ENCODE data around the gene GSE1. TPM values are rescaled to one million over a fixed set of nuclear protein-coding genes. Genes with fewer than 3 reads are reported as not detected.

Gene GSE1
- total and polyA plus RNA-seq, 9 of the 15 experiments (the other 6 are each of a cell fraction or from before 2014, with no cell fraction given): 12.2 to 244 (median 57.9) TPM

GRCh38 chr16:85606904-85607303 lies 6.2 kb upstream of the GSE1 start (continued):
- no peak for TF ChIP-seq MBD1 (CRISPR knock-in tag; IDR thresholded peaks at IDR 0.05)
- no peak for TF ChIP-seq ZFPM2 (CRISPR knock-in tag; IDR thresholded peaks at IDR 0.05)

- in situ Hi-C loops (cut with MboI): loop anchor here (5.0 kb wide), 1 partner anchor 165 kb away; no protein-coding TSS in a partner anchor
- H3K27me3 ChIP-seq (ENCODE audit: control insufficient read depth in 2 of 2, insufficient read depth in 2 of 2, low read length in 2 of 2): no peaks in the 10 kb centered on the region
- H3K79me2 ChIP-seq (ENCODE audit: control insufficient read depth, insufficient read depth, low read length): peaks cover 96% of the 10 kb centered on the region
- DNase-seq (ENCODE audit: extremely low read depth in 1 of 4, low spot score in 3 of 4) (peak; percentile 49 to 76 (median 56)), ATAC-seq (peak; percentile 15), FAIRE-seq (peak; percentile 32)
- H3K4me3 ChIP-seq: no peak overlapping the region
- no peak overlapping the region for H2AFZ ChIP-seq (ENCODE audit: low read depth, low read length)
- peaks cover 78 to 82% of the 10 kb centered on the region in 2 experiments for H3K4me1 ChIP-seq (replicated peaks in 1 of 2; ENCODE audit: control insufficient read depth in 2 of 2, insufficient read depth in 2 of 2, low read length in 2 of 2)
- BruUV-seq (replicated peaks): no TSS peak
- CTCF ChIA-PET (ENCODE audit: low intra/inter-chr PET ratio): interaction anchor here (1.0 kb wide), 2 partner anchors 41 to 166 kb away, joined by 4 to 5 read pairs; no protein-coding TSS in a partner anchor
- peaks cover 61% of the 10 kb centered on the region for H3K36me3 ChIP-seq (ENCODE audit: control insufficient read depth, insufficient read depth, low read length)
- H3K4me2 ChIP-seq (ENCODE audit: insufficient read depth, low read length): peak overlapping the region; percentile 25
- WGBS (ENCODE audit: insufficient coverage, low coverage, missing lambda C conversion rate): 5% methylated on average over 20 of the region's 21 CpGs
- H4K20me1 ChIP-seq (replicated peaks; ENCODE audit: control insufficient read depth, insufficient read depth, low read length): peaks cover 78% of the 10 kb centered on the region
- POLR2A ChIA-PET: interaction anchor here (0.7 to 2.5 kb wide), 6 partner anchors 40 to 273 kb away, joined by 3 to 9 read pairs (median 3); no protein-coding TSS in a partner anchor
- H3K9ac ChIP-seq (ENCODE audit: insufficient read depth in 1 of 2, low read depth in 2 of 2, low read length in 2 of 2): peak overlapping the region in 1 of 2 experiments; percentile 84; a peak in 2 of 4 replicates
- peaks cover 20% of the 10 kb centered on the region for H3K9me1 ChIP-seq (ENCODE audit: control insufficient read depth, insufficient read depth, low read length)
- intact Hi-C loops (cut with micrococcal nuclease): loop anchor here (1.0 kb wide), 1 partner anchor 116 kb away; no protein-coding TSS in a partner anchor
- H3K9me3 ChIP-seq (replicated peaks; ENCODE audit: control insufficient read depth, insufficient read depth, low read depth, low read length): peaks cover 2% of the 10 kb centered on the region; the same call in 1 of the 2 replicates
- H3K27ac ChIP-seq (ENCODE audit: extremely low read depth, low read depth, low read length): peak overlapping the region; percentile 74; the same call in 1 of the 3 replicates
- TF ChIP-seq TAF1 (IDR thresholded peaks at IDR 0.05; ENCODE audit: control insufficient read depth, extremely low read depth, insufficient read depth, low read length, severe bottlenecking) (peak; percentile 21), PML (IDR thresholded peaks at IDR 0.05; ENCODE audit: low read length) (0 out of 2 replicates have a peak, but pooled peaks have one; percentile 29), BCLAF1 (IDR thresholded peaks at IDR 0.05; ENCODE audit: borderline replicate concordance in 1 of 2, control insufficient read depth in 1 of 2, low read depth in 2 of 2, low read length in 1 of 2) (0 out of 4 replicates have a peak, but pooled peaks of 1 of the 2 experiments have one; percentile 76), ETV5 (CRISPR knock-in tag; IDR thresholded peaks at IDR 0.05; ENCODE audit: low read depth) (no peak), SUPT5H (IDR thresholded peaks at IDR 0.05) (peak; percentile 19; the same call in 1 of the 2 replicates), TARDBP (IDR thresholded peaks at IDR 0.05) (no peak), ZKSCAN8 (CRISPR knock-in tag; IDR thresholded peaks at IDR 0.05) (0 out of 2 replicates have a peak, but pooled peaks have one; percentile 41), CBFA2T2 (conservative IDR thresholded peaks at IDR 0.05) (peak; percentile 64), ZEB2 (IDR thresholded peaks at IDR 0.05) (peak; percentile 56; the same call in 1 of the 2 replicates), ZNF175 (CRISPR knock-in tag; IDR thresholded peaks at IDR 0.05; ENCODE audit: low read depth) (no peak), DPF2 (IDR thresholded peaks at IDR 0.05) (peak; percentile 42; the same call in 1 of the 2 replicates), SIN3A (IDR thresholded peaks at IDR 0.05; ENCODE audit: borderline replicate concordance in 2 of 2, control insufficient read depth in 1 of 2, low read depth in 2 of 2, low read length in 2 of 2) (0 out of 4 replicates have a peak, but pooled peaks have one; percentile 40 to 47), CXXC5 (CRISPR knock-in tag; IDR thresholded peaks at IDR 0.05) (peak; percentile 63), RCOR1 (IDR thresholded peaks at IDR 0.05; ENCODE audit: borderline replicate concordance in 1 of 2, low read depth in 2 of 2, low read length in 2 of 2) (peak in 1 of 2 experiments; percentile 52; a peak in 1 of 4 replicates)
Measured at GRCh38 chr16:85607321-85607765, 5.8 kb upstream of the GSE1 start.
